ENCODE results near the gene CRADD.
"Not testable (repeated sequence)": the region's sequence is repeated elsewhere in the genome, so short reads cannot be mapped to it uniquely, and the experiment has no call there.

Gene CRADD

DNA sequence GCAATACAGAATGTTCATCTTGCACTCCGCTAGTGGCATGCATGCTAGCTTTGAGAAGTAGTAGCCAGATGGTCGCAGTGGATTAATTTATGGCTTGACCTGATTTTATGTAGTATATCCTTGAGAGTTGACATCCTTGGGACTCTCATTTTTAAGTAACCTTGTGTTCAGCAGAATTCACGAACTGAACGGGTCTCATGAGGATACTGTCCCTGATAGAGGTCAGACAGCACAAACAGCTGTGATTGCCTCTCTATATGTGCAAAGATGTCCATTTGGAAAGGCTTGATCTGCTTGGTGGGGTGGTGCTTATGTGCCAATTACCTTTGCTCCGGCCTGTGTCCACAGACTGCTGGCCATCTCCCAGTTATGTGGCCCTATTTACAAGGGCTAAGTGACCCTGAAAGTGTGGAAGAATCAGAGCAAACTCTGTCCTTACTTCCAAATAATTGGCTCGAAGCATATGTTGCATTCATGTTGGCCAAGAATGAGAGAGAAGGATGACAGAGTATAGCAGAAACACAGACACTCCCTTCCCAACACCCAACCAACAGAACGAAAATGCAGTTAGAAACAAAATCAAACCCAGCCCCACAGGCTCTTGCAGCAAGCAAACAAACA lies 167.1 kb downstream of the CRADD start:
- no peak for DNase-seq (ENCODE audit: low read depth)

DNA sequence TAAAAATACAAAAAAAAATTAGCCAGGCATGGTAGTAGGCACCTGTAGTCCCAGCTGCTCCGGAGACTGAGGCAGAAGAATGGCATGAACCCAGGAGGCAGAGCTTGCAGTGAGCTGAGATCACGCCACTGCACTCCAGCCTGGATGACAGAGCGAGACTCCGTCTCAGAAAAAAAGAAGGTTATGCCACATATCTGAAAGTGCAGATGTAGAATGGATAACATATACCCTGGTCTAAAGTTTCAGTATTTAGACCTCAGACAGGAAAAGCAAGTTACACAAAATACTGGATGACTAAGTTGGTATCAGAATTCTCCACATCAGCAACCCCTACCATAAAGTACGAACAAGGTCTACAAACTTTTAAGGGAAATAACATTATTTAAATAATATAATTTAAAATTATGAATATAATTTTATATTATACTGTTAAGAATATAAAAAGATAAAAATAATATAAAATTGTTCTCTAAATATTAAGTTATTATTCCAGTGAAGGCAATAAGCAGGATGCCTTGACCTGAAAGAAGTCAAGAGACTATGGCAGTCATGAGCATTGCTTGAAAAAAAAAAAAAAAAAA lies 169.9 kb downstream of the CRADD start:
- DNase-seq (ENCODE audit: low read depth): no peak

DNA sequence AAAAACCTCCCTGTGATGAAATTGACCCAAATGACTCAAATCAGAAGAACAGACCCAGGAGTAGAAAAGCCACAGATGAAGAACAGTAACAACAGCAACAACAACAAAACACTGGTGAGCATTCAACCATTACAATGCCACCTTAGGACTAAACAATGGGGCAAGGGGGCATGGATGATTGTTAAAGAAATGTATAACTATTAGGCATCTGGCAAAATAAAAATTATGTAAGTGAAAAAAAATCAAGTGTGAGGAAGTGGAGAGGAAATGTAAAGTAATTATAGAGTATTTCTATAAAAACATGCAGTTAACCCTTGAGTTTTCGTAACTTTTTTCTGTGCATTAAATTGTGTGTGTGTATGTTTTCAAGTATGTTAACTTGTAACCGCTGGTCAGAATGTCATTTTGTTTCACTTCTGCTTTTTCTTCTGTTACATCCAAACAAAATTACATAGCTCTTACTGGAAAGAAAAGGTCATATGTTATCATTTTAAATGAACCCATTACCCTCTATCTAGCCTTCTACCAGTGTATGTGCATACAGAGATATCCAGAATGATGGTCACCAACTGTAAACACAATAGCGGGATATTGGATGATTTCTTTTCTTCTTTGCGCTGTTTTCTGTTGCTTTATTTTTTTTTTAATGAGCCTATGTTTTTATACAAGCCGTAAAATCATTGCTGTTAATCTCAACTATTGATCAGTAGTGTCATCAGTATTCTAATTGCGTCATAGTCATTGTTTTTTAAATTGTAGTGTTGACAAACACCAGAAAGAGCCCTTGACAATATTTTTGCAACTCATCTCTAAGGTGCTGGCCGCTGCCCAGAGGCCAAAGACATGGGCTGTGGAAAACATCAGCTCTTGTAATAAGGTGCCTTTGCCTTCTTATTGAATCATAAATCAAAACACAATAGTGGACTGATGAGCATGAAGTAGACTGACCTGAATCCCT lies 170.6 kb downstream of the CRADD start:
- DNase-seq (ENCODE audit: low read depth): peak; percentile 82

DNA sequence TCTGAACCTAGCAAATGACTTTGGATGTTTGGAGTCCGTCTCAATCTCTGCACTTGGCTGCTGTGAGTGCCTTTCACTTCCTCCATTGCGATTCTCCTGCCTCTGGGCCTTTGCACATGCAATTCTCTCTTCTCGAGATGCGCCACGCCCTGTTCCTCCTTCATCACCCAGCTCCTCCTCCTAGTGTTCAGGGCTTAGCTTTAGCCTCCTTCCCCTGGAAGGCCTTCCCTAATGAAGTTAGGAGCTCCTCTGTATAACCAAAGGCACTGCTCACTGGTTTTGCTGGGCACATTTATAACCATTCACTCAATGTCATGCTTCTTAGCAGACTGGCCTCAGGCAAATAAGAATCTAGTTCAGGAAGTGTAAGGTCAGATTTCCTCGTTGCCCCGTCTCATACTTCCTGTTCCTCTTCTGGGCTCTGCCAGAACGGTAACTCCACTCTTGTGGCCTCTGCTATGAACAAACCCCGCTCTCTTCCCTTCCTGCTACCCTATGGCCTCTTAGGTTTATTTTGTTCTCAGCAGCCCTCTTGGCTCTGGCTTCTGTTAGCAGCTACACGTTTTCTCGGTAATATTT lies 171.4 kb downstream of the CRADD start:
- DNase-seq (ENCODE audit: low read depth): no peak

DNA sequence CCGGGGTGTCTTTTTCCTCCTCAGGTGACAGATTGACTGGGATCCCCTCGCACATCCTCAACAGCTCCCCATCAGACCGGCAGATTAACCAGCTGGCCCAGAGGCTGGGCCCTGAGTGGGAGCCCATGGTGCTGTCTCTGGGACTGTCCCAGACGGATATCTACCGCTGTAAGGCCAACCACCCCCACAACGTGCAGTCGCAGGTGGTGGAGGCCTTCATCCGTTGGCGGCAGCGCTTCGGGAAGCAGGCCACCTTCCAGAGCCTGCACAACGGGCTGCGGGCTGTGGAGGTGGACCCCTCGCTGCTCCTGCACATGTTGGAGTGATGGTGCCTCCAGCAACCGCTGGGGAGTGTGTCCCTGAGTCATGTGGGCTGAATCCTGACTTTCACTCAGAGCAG lies 172.8 kb downstream of the CRADD start:
- DNase-seq (ENCODE audit: low read depth): no peak

DNA sequence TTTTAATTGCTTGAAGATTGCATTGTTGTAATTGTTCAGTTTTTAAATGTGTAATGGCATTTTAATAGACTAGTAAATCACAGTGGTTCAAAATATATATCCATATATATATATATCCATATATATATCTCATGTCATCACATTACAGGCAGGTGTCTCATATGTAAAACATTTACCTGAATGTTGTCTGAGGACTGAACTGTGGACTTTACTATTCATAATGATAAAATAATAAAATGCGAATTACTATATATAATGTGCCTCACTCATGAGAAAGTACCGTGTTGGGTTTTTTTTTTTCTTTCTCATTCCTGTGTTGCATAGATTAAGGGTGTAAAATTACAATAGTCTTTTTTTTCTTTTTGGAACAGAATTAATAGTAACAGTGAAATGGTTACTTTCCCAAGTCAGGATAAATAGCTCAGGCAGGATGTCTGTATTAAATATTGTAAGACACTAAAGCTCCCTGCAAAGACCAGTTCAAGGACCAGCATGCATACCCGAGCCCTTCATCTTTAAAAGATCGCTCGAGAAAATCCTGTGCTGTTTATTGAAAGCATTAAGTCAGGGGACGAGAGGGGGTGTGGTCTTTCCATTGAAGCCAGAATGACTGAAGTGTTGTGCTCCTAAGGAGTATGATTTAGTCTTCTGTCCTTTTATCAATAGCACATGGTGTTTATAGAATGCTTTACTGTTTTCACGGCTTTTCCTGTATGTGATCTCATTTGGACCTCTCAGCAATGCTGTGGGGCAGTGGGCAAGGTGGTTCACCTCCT lies 173.5 kb downstream of the CRADD start:
- no peak for DNase-seq (ENCODE audit: low read depth)

DNA sequence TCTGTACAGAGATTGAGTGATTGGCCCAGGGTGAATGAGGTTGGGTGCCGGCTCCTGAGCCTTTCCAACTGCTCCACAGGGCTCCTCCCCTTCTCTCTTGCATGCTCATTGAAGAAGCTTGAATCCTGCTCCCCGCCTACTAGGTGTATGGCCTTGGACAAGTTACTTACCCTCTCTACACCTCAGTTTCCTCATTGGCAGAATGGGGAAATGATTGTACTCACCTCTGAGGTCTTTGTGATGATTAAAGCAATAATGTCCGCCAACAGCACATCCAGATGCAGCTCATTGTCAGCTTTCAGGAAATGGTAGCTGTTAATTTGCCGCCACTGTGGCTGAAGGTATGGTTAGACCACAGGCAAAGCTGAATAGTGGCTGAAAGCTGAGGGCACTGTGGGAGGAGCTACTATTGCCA lies 174.1 kb downstream of the CRADD start:
- DNase-seq (ENCODE audit: low read depth): no peak

DNA sequence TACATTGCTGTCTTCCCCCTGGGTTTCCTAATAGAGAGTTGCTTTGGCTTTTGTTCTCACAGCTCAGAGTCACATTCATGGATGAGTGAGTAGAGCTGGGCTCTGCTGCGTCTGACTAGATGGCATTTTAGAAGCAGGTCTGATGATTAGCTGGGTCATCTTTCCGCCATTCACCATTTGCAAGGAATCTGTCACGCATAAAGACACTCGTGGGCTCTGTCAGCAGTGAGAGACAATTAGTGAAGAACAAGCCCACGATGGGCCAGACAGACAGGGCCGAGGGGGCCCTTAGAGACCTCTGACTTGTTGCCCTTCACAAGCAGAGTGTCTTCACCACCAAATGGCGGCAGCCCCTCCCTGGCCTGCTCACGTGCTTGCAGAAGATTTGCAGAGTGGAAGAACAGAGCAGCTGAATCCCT lies 175.0 kb downstream of the CRADD start:
- no peak for DNase-seq (ENCODE audit: low read depth)

DNA sequence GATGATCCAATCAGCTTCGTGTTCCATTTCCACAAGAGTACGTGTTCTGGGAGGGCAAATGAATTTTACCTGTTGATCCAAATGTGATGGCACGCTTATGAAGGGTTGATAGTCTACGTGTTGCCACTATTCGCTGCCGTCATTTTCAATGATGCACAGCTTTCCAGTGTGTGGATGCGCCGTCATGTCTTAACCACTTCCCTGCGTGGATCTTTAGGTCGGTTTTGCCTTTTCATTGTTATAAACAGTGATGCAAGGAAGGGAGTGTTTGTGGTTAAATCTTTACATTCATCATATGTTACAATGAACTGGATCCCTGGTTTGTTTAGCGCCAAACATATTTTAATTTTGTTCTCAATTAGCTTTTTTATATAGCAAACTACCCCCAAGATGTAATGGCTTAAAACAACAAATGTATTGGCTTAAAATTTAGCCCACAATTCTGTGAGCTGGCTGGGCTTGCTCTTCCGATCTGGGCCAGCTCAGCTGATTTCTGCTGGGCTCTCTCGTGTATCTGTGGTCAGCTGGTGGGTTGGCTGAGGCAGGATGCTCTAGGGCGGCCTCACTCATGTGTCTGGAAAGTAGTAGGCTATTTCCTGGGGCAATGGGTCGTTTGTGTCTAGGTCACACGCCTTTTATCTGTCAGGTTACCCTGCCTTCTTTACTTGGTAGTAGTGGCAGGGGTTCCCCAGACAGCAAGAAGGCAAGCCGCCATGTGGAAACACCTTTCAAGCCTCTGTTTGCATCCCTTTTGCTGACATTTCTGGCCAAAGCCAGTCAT lies 176.7 kb downstream of the CRADD start:
- DNase-seq (ENCODE audit: low read depth): no peak

DNA sequence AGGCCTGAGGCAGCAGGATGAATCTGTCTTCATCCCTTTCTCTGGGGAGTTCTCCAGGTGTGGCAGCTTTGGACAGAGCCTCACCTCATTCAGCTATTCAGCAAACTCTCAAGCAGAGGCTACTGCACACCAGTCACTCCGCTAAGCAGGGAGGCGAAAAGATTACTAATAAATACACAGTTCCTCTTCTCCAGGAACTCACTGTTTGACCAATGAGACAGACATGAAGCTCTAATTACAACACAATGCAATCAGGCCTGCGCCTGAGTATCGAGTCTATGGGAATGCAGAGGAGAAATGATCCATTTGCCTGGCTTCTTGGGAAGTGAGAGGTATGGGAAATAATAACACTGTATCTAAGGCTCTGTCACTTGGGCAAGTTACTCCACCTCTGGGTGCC lies 178.1 kb downstream of the CRADD start:
- DNase-seq (ENCODE audit: low read depth): no peak

DNA sequence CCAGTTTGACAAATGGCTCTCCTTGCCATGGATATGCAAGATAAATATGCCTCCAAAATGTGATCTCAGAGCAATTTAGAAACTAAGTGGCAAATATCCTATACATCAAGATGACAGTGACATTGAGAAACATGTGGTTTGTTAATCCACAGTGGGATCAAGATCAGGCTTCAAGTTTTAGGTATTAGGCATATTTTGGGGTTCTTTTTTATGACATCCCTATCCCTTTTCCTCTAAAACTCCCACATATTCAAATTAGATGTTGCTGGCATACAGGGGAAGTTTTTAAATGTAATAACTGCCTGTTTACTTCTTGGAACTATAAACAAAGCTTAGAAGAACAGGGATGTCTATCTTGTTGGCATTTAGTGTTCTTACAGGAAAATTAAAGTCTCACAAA lies 179.4 kb downstream of the CRADD start:
- no peak for DNase-seq (ENCODE audit: low read depth)

DNA sequence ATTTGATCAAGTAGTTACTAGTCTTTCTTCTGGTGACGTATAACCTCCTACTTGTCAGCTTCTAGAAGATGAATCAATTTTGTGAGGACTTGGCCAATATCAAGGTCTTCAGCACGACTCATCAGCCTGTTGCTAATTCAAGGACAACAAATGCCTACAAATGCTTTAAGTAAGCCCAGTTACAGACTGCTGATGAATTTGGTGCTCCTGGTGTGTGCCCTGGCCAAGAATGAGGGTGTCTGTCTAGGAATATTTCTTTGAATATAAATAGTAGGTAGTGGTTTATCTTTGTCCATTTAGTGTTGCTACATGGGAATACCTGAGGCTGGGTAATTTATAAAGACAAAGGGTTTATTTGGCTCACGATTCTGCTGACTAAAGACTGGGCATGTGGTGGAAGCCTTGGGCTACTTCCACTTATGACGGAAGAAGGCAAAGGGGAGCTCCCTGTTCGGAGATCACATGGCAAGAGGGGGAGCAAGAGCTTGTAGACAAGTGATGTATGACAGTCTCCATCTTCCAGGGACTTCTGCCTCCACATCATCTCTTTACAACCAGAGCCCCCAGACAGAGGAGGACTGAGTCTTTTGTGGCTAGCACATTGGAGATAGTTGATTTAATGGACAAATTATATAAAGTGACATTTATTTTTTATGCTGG lies 180.2 kb downstream of the CRADD start:
- DNase-seq (ENCODE audit: low read depth): peak; percentile 58

DNA sequence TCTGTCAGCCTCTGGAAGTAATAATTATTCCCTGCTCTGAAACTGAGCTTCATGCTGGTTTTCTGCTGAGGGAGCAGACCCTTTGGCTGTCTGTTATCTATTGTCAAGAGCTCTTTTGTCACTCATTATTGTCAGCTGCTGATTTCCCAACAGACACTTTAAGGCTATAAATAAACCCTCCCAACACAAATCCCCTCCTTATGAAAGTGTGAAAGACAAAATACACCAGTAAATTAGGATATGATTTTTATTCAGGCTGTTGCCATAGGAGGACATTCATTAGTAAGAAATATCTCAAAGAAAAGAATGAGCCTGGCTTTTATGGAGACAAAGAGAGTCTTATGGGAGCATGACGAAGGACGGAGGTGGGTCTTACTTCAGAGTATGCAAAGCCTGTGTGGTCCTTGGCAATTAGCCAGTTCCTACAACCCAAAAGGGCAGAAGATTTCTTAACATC lies 180.8 kb downstream of the CRADD start:
- DNase-seq (ENCODE audit: low read depth): no peak

DNA sequence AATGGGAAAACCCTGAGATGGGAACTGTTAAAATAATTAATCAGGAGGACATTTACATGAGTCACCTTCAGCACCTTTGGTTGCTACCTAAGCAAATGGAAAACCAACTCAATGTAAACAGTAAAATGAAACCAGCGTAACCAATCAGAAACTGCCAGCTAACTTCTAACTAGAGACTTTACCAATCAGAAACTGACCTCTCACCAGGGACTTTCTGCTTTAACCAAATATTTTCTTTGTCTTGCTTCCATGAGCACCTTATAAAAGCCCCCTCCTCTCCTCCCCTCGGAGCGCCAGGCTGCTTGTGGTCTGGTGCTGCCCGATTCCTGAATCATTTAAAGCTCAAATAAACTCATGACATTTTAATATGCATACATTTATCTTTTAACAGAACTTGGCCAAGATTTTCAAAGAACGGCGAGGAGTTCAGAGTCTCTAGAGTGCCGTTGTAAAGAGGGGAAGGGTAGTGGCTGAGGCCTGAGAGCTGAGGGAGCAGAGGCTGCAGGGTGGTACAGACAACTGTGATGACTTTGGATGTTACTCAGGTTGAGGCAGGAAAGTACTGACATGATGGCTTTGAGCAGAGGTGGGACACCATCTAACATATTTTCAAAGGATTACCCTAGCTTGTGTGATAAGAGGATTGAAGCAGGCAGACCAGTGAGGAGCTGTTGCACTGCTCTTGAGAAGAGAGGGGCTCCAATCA lies 183.6 kb downstream of the CRADD start:
- no peak for DNase-seq (ENCODE audit: low read depth)

DNA sequence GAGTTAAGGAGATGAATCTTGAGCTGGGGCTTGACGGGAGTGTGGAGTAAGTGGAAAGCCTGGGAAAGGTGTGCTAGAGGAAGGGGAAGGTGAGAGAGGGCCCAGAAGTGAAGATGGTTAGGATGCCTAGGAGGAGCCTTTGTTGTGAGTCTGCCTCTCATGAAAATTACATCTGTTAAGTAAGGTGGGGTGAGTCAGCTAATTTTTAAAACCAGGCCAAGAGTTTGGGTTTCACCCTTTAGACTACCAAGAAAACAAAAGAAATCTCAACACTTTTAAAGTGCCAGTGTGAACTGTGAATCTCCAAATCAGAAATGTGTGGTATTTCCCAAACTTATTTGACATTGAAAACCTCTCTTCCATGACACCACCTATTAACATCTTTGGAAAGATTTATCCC lies 185.2 kb downstream of the CRADD start:
- no peak for DNase-seq (ENCODE audit: low read depth)

DNA sequence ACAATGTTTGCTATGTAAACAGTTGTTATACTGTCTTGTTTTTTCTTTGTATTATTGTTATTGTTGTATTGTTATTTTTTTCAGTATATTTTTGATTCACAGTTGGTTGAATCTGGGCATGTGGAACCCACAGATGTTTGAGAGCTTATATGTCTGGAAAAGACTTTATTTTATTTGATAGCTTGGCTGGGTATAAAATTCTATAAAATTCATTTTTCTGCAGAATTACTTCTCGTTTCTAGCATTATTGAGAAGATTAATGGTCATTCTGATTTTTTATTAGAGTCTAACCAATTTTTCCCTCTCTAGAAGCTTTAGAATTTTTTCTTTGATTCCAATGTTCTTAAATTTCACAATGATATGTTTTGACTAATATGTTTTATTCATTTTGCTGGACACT lies 188.6 kb downstream of the CRADD start:
- DNase-seq (ENCODE audit: low read depth): no peak

DNA sequence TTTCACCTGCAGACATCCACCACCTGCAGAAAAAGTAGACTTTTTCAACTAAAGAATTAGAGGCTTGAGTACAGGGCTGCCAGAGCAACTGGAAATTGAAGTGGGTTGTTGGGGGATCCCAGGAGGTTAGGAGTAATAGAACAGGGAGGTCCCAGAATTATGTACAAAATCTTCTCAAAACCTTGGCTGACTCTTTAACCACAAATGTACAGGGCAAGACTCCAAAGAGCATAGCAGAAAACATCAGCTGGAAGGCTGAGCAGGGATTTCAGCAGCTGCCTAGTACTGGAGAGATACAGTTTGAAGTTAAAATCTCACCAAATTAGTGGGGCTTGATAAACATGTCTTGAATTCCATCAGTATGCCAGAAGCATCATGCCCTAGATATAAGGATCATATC lies 191.6 kb downstream of the CRADD start:
- DNase-seq (ENCODE audit: low read depth): peak; percentile 86

DNA sequence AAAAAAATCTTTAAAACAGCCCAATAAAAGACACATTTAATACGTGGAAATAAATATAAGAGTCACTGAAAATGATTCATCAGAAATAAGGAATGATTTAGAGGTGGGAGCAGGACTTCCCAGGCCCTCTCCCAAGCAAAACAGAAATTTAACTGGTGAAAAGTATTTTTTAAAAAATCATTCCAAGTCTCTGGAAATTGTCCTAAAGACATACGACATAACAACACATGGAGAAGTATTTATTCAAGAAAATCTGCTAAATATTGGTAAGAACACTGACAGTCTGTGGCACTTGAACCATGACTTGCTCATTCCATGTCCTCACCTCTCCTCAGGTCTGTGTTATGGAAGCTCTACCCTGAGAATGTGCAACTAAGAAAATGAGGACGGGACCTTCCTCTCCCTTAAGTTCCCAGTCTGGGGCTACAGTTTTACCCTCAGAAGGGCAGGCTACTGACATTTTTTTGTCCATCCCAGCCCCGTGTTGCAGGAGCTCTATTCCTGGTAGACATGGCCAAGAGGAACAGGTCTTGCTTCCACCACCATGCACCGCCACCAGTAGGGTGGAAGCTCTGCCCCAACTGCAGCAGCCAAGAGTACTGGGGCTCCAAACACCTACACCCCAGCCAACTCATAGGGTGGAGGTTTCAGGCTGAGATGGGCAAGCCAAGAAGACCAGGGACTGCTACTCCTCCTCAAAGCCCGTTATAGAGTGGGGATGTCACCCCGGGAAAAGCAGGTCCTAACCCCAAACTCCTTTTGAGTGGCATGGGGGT lies 193.0 kb downstream of the CRADD start:
- DNase-seq (ENCODE audit: low read depth): no peak

DNA sequence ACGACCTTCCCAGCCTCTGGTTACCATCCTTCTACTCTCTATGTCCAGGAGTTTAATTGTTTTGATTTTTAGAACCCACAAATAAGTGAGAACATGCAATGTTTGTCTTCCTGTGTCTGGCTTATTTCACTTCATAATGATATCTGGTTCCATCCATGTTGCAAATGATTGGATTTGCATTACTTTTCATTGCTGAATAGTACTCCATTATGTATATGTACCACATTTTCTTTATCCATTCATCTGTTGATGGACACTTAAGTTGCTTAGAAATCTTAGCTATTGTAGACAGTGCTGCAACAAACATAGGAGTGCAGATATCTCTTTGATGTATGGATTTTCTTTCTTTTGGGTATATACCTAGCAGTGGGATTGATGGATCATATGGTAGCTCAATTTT lies 194.4 kb downstream of the CRADD start:
- DNase-seq (ENCODE audit: low read depth): not testable (repeated sequence)

All from amniotic epithelial cell (primary cell).